HEK293 (cell line): ENCODE results near the gene HMCN1.

ENCODE experiments used
- CTCF ChIA-PET: fragments of 350-600 bp; formaldehyde crosslinking; extraction: SDS; loops from one replicate; lab custom pipeline; 2021; ENCODE audit warnings: antibody characterized with exemption; lab: Yijun Ruan, JAX
- POLR2A ChIA-PET: fragments of 300-600 bp; formaldehyde crosslinking; extraction: SDS; loops from one replicate; lab custom pipeline; 2020; ENCODE audit warnings: antibody characterized with exemption, inconsistent platforms; lab: Yijun Ruan, JAX
- H3K27ac ChIP-seq: fragments of 200-500 bp; sonication (Bioruptor generic); 2 replicates; pipeline ENCODE4 v1.5.1; 2014; ENCODE audit warnings: low read depth, low read length, control low read depth, inconsistent platforms; ENCODE audit errors: extremely low read depth
- H3K36me3 ChIP-seq, 2 experiments: fragments of 200-500 bp in 1 of 2; sonication (Bioruptor generic) in 1 of 2; 1 replicate in 1 of 2; 2 replicates in 1 of 2; pipeline ENCODE4 v1.5.1; 2014 to 2017; ENCODE audit warnings: inconsistent platforms in 2 of 2, low read length in 2 of 2; ENCODE audit not compliant: control insufficient read depth in 2 of 2, insufficient read depth in 1 of 2
- H3K4me1 ChIP-seq: fragments of 200-500 bp; sonication (Bioruptor generic); 2 replicates; pipeline ENCODE4 v1.5.1; 2014; ENCODE audit warnings: mild to moderate bottlenecking, low read length, inconsistent platforms; ENCODE audit not compliant: control insufficient read depth, insufficient read depth
- H3K4me3 ChIP-seq: 2 replicates; pipeline ENCODE4 v1.5.1; 2011; ENCODE audit warnings: low read depth, mild to moderate bottlenecking, control low read depth, low read length, moderate library complexity
- H3K9me3 ChIP-seq: fragments of 200-500 bp; sonication (Bioruptor generic); 2 replicates; pipeline ENCODE4 v1.5.1; 2014; ENCODE audit warnings: low read depth, low read length, inconsistent platforms; ENCODE audit not compliant: control insufficient read depth, insufficient read depth
- ELK4 ChIP-seq: IDR thresholded peaks from 2 replicates; pipeline ENCODE4 v1.6.1; 2011; ENCODE audit warnings: mild to moderate bottlenecking, low read depth, low read length, borderline replicate concordance
- GLI2 ChIP-seq: fragments of 450-650 bp; formaldehyde crosslinking; IDR thresholded peaks from 2 replicates; pipeline ENCODE4; 2017; ENCODE audit warnings: missing biosample characterization, missing genetic modification characterization, low read depth, borderline replicate concordance
- HOXA7 ChIP-seq: sonication (generic); formaldehyde crosslinking; IDR thresholded peaks from 2 replicates; pipeline ENCODE4 v1.8.1; 2022; ENCODE audit warnings: missing genetic modification reagents, borderline replicate concordance
- KLF10 ChIP-seq: fragments of 450-650 bp; IDR thresholded peaks from 2 replicates; pipeline ENCODE4 v1.5.1; 2018; ENCODE audit warnings: missing biosample characterization, mild to moderate bottlenecking, missing genetic modification characterization
- MYNN ChIP-seq: fragments of 450-650 bp; formaldehyde crosslinking; IDR thresholded peaks from 2 replicates; pipeline ENCODE4 v1.5.1; 2016; ENCODE audit warnings: missing biosample characterization, missing genetic modification characterization, borderline replicate concordance
- MZF1 ChIP-seq: fragments of 450-650 bp; formaldehyde crosslinking; IDR thresholded peaks from 2 replicates; pipeline ENCODE4 v1.5.1; 2017; ENCODE audit warnings: missing biosample characterization, missing genetic modification characterization, borderline replicate concordance
- PRDM1 ChIP-seq: fragments of 450-650 bp; formaldehyde crosslinking; IDR thresholded peaks from 2 replicates; pipeline ENCODE4; 2016; ENCODE audit warnings: missing biosample characterization, missing genetic modification characterization
- SCRT2 ChIP-seq: fragments of 450-650 bp; formaldehyde crosslinking; IDR thresholded peaks from 2 replicates; pipeline ENCODE4 v1.5.1; 2016; ENCODE audit warnings: missing biosample characterization, missing genetic modification characterization
- SETDB1 ChIP-seq: IDR thresholded peaks from one replicate; pipeline ENCODE4 v1.6.1; 2017; ENCODE audit warnings: mild to moderate bottlenecking, low read length, moderate library complexity, mixed read lengths; ENCODE audit not compliant: insufficient read length
- TRIM28 ChIP-seq: IDR thresholded peaks from 2 replicates; pipeline ENCODE4 v1.6.1; 2011; ENCODE audit warnings: low read length, control low read depth, borderline replicate concordance
- ZBTB8A ChIP-seq: fragments of 450-650 bp; formaldehyde crosslinking; IDR thresholded peaks from 2 replicates; pipeline ENCODE4 v1.5.1; 2016; ENCODE audit warnings: missing biosample characterization, missing genetic modification characterization
- ZEB2 ChIP-seq: fragments of 450-650 bp; formaldehyde crosslinking; IDR thresholded peaks from 2 replicates; pipeline ENCODE4 v1.5.1; 2016; ENCODE audit warnings: missing biosample characterization, missing genetic modification characterization
- ZNF132 ChIP-seq: fragments of 450-650 bp; formaldehyde crosslinking; IDR thresholded peaks from 2 replicates; pipeline ENCODE4 v1.5.1; 2017; ENCODE audit warnings: missing biosample characterization, missing genetic modification characterization, borderline replicate concordance
- ZNF175 ChIP-seq: fragments of 450-650 bp; formaldehyde crosslinking; IDR thresholded peaks from 2 replicates; pipeline ENCODE4 v1.5.1; 2016; ENCODE audit warnings: missing biosample characterization, missing genetic modification characterization
- ZNF223 ChIP-seq: fragments of 450-650 bp; formaldehyde crosslinking; IDR thresholded peaks from 2 replicates; pipeline ENCODE4 v1.5.1; 2016; ENCODE audit warnings: missing biosample characterization, missing genetic modification characterization
- ZNF248 ChIP-seq: fragments of 450-650 bp; formaldehyde crosslinking; IDR thresholded peaks from 2 replicates; pipeline ENCODE4 v1.5.1; 2017; ENCODE audit warnings: missing biosample characterization, missing genetic modification characterization
- ZNF280D ChIP-seq: fragments of 450-650 bp; formaldehyde crosslinking; IDR thresholded peaks from 2 replicates; pipeline ENCODE4 v1.5.1; 2016; ENCODE audit warnings: missing biosample characterization, missing genetic modification characterization
- ZNF398 ChIP-seq: fragments of 450-650 bp; formaldehyde crosslinking; IDR thresholded peaks from 2 replicates; pipeline ENCODE4 v1.5.1; 2017; ENCODE audit warnings: missing biosample characterization, missing genetic modification characterization
- ZNF555 ChIP-seq: fragments of 450-650 bp; formaldehyde crosslinking; conservative IDR thresholded peaks from 2 replicates; pipeline ENCODE4 v1.5.1; 2017; ENCODE audit warnings: missing biosample characterization, mild to moderate bottlenecking, missing genetic modification characterization, inconsistent platforms
- ZNF580 ChIP-seq: fragments of 450-650 bp; formaldehyde crosslinking; IDR thresholded peaks from 2 replicates; pipeline ENCODE4 v1.5.1; 2016; ENCODE audit warnings: missing biosample characterization, missing genetic modification characterization
- ZNF621 ChIP-seq: fragments of 450-650 bp; formaldehyde crosslinking; IDR thresholded peaks from 2 replicates; pipeline ENCODE4 v1.5.1; 2017; ENCODE audit warnings: missing biosample characterization, missing genetic modification characterization
- ZNF623 ChIP-seq: fragments of 450-650 bp; formaldehyde crosslinking; IDR thresholded peaks from 2 replicates; pipeline ENCODE4 v1.5.1; 2016; ENCODE audit warnings: missing biosample characterization, missing genetic modification characterization
- ZNF629 ChIP-seq: fragments of 450-650 bp; formaldehyde crosslinking; IDR thresholded peaks from 2 replicates; pipeline ENCODE4 v1.5.1; 2017; ENCODE audit warnings: missing biosample characterization, missing genetic modification characterization
- ZNF664 ChIP-seq: fragments of 450-650 bp; formaldehyde crosslinking; IDR thresholded peaks from 2 replicates; pipeline ENCODE4 v1.5.1; 2016; ENCODE audit warnings: missing biosample characterization, missing genetic modification characterization
- ZNF692 ChIP-seq: fragments of 450-650 bp; formaldehyde crosslinking; IDR thresholded peaks from 2 replicates; pipeline ENCODE4 v1.5.1; 2016; ENCODE audit warnings: missing biosample characterization, missing genetic modification characterization
- ZNF76 ChIP-seq: fragments of 450-650 bp; formaldehyde crosslinking; IDR thresholded peaks from 2 replicates; pipeline ENCODE4; 2016; ENCODE audit warnings: low read depth, missing biosample characterization, missing genetic modification characterization, borderline replicate concordance
- ZSCAN16 ChIP-seq: fragments of 450-650 bp; formaldehyde crosslinking; IDR thresholded peaks from 2 replicates; pipeline ENCODE4 v1.5.1; 2016; ENCODE audit warnings: missing biosample characterization, missing genetic modification characterization
- ZSCAN18 ChIP-seq: fragments of 450-650 bp; formaldehyde crosslinking; IDR thresholded peaks from 2 replicates; pipeline ENCODE4 v1.5.1; 2016; ENCODE audit warnings: missing biosample characterization, missing genetic modification characterization

HMCN1 gene

GRCh38 chr1:186050360-186050759, 316.2 kb downstream of the HMCN1 start (continued):
- TF ChIP-seq ZNF692 (tag by site-specific recombination) (no peak), ZNF280D (tag by site-specific recombination) (no peak), ZNF175 (tag by site-specific recombination) (no peak), ZSCAN18 (tag by site-specific recombination) (no peak), GLI2 (tag by site-specific recombination) (no peak), MYNN (tag by site-specific recombination) (no peak), ZNF580 (no peak), ZSCAN16 (tag by site-specific recombination) (no peak), SCRT2 (tag by site-specific recombination) (no peak), ZBTB8A (tag by site-specific recombination) (no peak), ZNF132 (tag by site-specific recombination) (no peak)

GRCh38 chr1:186054003-186054402, 319.8 kb downstream of the HMCN1 start:
- ChIA-PET CTCF (interaction anchor here (0.7 kb wide), 1 partner anchor 75 kb away, joined by 4 read pairs; no protein-coding TSS in a partner anchor), POLR2A (no interaction called here)
- H3K9me3 ChIP-seq, result no peaks in the 10 kb centered on the region
- no peaks in the 10 kb centered on the region for H3K36me3 ChIP-seq
- no peaks in the 10 kb centered on the region for H3K4me1 ChIP-seq
- no peak overlapping the region for H3K4me3 ChIP-seq
- H3K27ac ChIP-seq, result no peak overlapping the region
- TF ChIP-seq HOXA7 (no peak), PRDM1 (tag by site-specific recombination) (no peak), ZNF623 (tag by site-specific recombination) (no peak), SETDB1 (no peak), KLF10 (no peak), ZNF248 (tag by site-specific recombination) (no peak), ZNF76 (tag by site-specific recombination) (no peak), TRIM28 (no peak), ZNF629 (tag by site-specific recombination) (no peak), ZNF664 (no peak), ZNF621 (no peak), ZNF555 (tag by site-specific recombination) (no peak), ZNF398 (no peak), ZNF223 (tag by site-specific recombination) (no peak), ZEB2 (tag by site-specific recombination) (no peak), MZF1 (tag by site-specific recombination) (no peak), ELK4 (no peak)
